Ishikawa (cell line): Measurements from ENCODE around the gene MYO7A.

ENCODE experiments used
- CEBPB ChIP-seq: IDR thresholded peaks from 2 replicates; pipeline ENCODE4 v1.6.1; 2012
- CREB1 ChIP-seq: IDR thresholded peaks from 2 replicates; pipeline ENCODE4 v1.6.1; 2012; ENCODE audit warnings: low read depth
- EGR1 ChIP-seq: IDR thresholded peaks from 2 replicates; pipeline ENCODE4 v1.6.1; 2012
- EP300 ChIP-seq: IDR thresholded peaks from 2 replicates; pipeline ENCODE4 v1.6.1; 2012; ENCODE audit warnings: borderline replicate concordance
- FOXM1 ChIP-seq: IDR thresholded peaks from 2 replicates; pipeline ENCODE4 v1.6.1; 2012; ENCODE audit warnings: low read depth, borderline replicate concordance
- MAX ChIP-seq: IDR thresholded peaks from 2 replicates; pipeline ENCODE4 v1.6.1; 2012
- NFIC ChIP-seq: IDR thresholded peaks from 2 replicates; pipeline ENCODE4 v1.6.1; 2012
- RAD21 ChIP-seq: IDR thresholded peaks from 2 replicates; pipeline ENCODE4 v1.6.1; 2012; ENCODE audit warnings: low read depth
- REST ChIP-seq: IDR thresholded peaks from 2 replicates; pipeline ENCODE4 v1.6.1; 2012; ENCODE audit warnings: low read depth, mild to moderate bottlenecking
- TAF1 ChIP-seq: IDR thresholded peaks from 2 replicates; pipeline ENCODE4 v1.6.1; 2012; ENCODE audit warnings: low read depth, mild to moderate bottlenecking
- TCF12 ChIP-seq: IDR thresholded peaks from 2 replicates; pipeline ENCODE4 v1.6.1; 2012; ENCODE audit warnings: low read depth
- TEAD4 ChIP-seq: IDR thresholded peaks from 2 replicates; pipeline ENCODE4 v1.6.1; 2012
- USF1 ChIP-seq: IDR thresholded peaks from 2 replicates; pipeline ENCODE4 v1.6.1; 2012
- YY1 ChIP-seq: IDR thresholded peaks from 2 replicates; pipeline ENCODE4 v1.6.1; 2012; ENCODE audit warnings: low read depth
- ZBTB7A ChIP-seq: IDR thresholded peaks from 2 replicates; pipeline ENCODE4 v1.6.1; 2012; ENCODE audit warnings: low read depth

MYO7A gene

GRCh38 chr11:77118971-77119370 is 9.1 kb upstream of the MYO7A start:
- no peak for TF ChIP-seq EGR1

- TF ChIP-seq TEAD4: no peak
- TF ChIP-seq MAX: no peak
- no peak for TF ChIP-seq NFIC
- TF ChIP-seq CREB1: no peak
- no peak for TF ChIP-seq CEBPB
- no peak for TF ChIP-seq FOXM1
- no peak for TF ChIP-seq YY1
- TF ChIP-seq REST: no peak
- no peak for TF ChIP-seq ZBTB7A
- TF ChIP-seq EP300: no peak
- TF ChIP-seq TAF1: no peak
- no peak for TF ChIP-seq EGR1
Measured at GRCh38 chr11:77119531-77119936, 8.5 kb upstream of the MYO7A start.

GRCh38 chr11:77120571-77120970 is 7.5 kb upstream of the MYO7A start:
- no peak for TF ChIP-seq YY1
- no peak for TF ChIP-seq NFIC
- no peak for TF ChIP-seq REST
- TF ChIP-seq EGR1: no peak
- TF ChIP-seq MAX: no peak
- TF ChIP-seq TCF12: no peak
- no peak for TF ChIP-seq TAF1

- TF ChIP-seq MAX (no peak), CEBPB (no peak), REST (no peak), ZBTB7A (no peak), FOXM1 (no peak), YY1 (no peak), NFIC (no peak), EP300 (no peak), USF1 (no peak), RAD21 (no peak)
Measured at GRCh38 chr11:77121096-77121640, 6.9 kb upstream of the MYO7A start.

- TF ChIP-seq CREB1 (no peak), YY1 (no peak), MAX (no peak), FOXM1 (no peak), EP300 (no peak), ZBTB7A (no peak), NFIC (no peak), TEAD4 (no peak), TCF12 (no peak), REST (no peak), USF1 (no peak), TAF1 (no peak), CEBPB (no peak), EGR1 (no peak), RAD21 (no peak)
Measured at GRCh38 chr11:77121876-77122575, 6.0 kb upstream of the MYO7A start.
